ENCODE data around the gene DGKA.

GRCh38 chr12:55934773-55935172 lies 3.8 kb downstream of the DGKA start:
- TF ChIP-seq POLR2A (IDR thresholded peaks at IDR 0.05) (no peak), CTCF (IDR thresholded peaks at IDR 0.05) (no peak), POLR2AphosphoS5 (IDR thresholded peaks at IDR 0.05) (no peak), EP300 (IDR thresholded peaks at IDR 0.05) (no peak)

All from suprapubic skin (tissue), 4 donors.